ENCODE results near the gene ITGA8.
"Not testable (repeated sequence)": the region's sequence is repeated elsewhere in the genome, so short reads cannot be mapped to it uniquely, and the experiment has no call there.

The ITGA8 gene

GRCh38 chr10:15534928-15535538, 184.7 kb downstream of the ITGA8 start:
- H3K27ac Mint-ChIP-seq; H3K36me3 Mint-ChIP-seq (ENCODE audit: low read depth); DNase-seq (ENCODE audit: low spot score); H3K4me3 Mint-ChIP-seq; H3K4me1 Mint-ChIP-seq (ENCODE audit: low read depth); H3K27me3 Mint-ChIP-seq (ENCODE audit: low read depth); H3K9me3 Mint-ChIP-seq: not testable (repeated sequence)

GRCh38 chr10:15531927-15532722, 187.6 kb downstream of the ITGA8 start:
- Mint-ChIP-seq H3K27me3 (ENCODE audit: low read depth) (peaks cover 14% of the 10 kb centered on the region), H3K27ac (no peak overlapping the region), H3K36me3 (ENCODE audit: low read depth) (no peaks in the 10 kb centered on the region), H3K9me3 (no peaks in the 10 kb centered on the region), H3K4me3 (no peak overlapping the region), H3K4me1 (ENCODE audit: low read depth) (no peaks in the 10 kb centered on the region)
- no peak for DNase-seq (ENCODE audit: low spot score)

DNA sequence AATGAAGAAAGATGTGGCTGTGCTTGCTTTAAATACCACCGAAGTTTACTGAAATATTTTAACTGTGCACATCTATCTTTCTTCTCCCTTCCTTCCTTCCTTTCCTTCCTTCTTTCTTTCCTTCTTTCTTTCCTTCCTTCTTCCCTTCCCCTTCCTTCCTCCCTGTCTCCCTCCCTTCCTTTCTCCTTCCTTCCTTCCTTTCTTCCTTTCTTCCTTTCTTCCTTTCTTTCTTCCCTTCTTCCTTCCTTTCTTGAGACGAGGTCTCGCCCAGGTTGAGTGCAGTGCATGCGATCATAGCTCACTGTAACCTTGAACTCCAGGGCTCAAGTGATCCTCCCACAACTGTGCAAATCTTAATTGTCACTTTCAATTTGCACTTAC, 190.9 kb downstream of the ITGA8 start:
- peaks cover 20% of the 10 kb centered on the region for H3K27me3 Mint-ChIP-seq (ENCODE audit: low read depth)

DNA sequence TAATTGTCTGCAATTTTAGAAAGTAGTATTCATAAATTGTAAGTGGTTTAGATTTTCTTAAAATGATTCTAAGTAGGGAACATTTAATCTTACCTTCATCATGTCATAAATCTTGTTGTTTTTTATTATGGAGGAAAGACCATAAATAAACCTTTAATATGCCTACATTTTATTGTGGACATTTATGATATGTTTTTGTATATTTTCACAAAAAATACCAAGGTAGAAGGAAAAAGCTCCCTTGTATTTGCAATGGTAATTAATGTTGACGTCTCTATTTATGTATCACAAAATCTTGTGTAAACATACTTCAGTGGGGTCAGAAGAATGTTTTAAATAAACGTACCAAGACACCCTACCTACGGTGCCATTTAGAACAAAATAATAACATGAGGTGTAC, 193.0 kb downstream of the ITGA8 start:
- no peaks in the 10 kb centered on the region for H3K36me3 Mint-ChIP-seq (ENCODE audit: low read depth)
- H3K9me3 Mint-ChIP-seq, result no peaks in the 10 kb centered on the region
- H3K27ac Mint-ChIP-seq, result no peak overlapping the region
- DNase-seq (ENCODE audit: low spot score), result no peak
- H3K4me1 Mint-ChIP-seq (ENCODE audit: low read depth), result no peaks in the 10 kb centered on the region
- no peak overlapping the region for H3K4me3 Mint-ChIP-seq
- peaks cover 24% of the 10 kb centered on the region for H3K27me3 Mint-ChIP-seq (ENCODE audit: low read depth)

More for the DNA sequence above, 190.9 kb downstream of the ITGA8 start:
- Mint-ChIP-seq H3K4me3 (no peak overlapping the region), H3K36me3 (ENCODE audit: low read depth) (no peaks in the 10 kb centered on the region), H3K9me3 (no peaks in the 10 kb centered on the region), H3K27ac (no peak overlapping the region), H3K4me1 (ENCODE audit: low read depth) (no peaks in the 10 kb centered on the region)
- DNase-seq (ENCODE audit: low spot score), result no peak

DNA sequence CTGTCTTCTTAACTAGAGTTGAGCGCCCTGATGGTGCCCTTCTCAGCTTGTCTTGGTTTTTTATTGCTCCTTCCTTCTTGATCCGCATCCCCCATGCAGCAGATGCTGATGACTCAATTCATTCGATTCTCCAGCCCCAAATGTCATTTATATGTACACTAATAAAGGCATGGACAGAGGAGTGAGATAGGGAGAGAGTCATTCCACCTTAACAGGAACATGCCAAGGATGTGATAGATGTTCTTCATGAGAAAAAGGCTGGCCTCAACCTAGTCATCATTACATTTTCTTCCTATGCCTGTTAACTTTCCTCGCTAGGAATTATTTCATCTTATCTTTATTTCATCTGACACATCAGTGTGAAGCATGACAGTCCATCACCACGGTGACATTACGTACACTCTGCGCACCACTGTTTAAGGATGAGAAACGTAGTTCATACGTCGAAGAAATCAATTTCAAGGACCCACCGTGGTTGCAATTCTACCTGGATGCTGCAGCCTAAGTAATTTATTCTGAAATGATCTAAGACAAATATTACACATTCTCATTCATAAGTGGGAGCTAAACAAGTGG, 198.3 kb downstream of the ITGA8 start:
- Mint-ChIP-seq H3K36me3 (ENCODE audit: low read depth) (no peaks in the 10 kb centered on the region), H3K27ac (no peak overlapping the region), H3K4me1 (ENCODE audit: low read depth) (peaks cover 4% of the 10 kb centered on the region), H3K27me3 (ENCODE audit: low read depth) (peaks cover 22% of the 10 kb centered on the region), H3K9me3 (no peaks in the 10 kb centered on the region), H3K4me3 (no peak overlapping the region)
- no peak for DNase-seq (ENCODE audit: low spot score)

DNA sequence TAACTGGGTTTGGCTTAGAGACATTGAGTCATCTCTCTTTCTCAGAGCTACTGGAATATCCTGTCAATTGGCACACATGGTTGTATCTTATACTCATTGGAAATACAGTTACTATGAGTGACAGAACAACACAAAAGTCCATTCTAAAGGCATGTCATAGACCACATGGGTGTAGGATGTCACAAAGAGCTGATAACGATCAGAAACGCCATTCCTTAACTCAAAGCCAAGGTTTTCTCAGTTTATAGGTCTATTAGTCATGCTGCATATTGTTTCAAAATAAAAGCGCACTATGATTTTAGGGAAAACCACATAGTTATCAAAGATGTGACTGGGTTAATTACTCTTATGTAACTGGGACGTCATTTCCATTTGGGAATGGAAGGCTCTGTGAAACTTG, 201.5 kb downstream of the ITGA8 start:
- DNase-seq (ENCODE audit: low spot score), result no peak
- H3K4me1 Mint-ChIP-seq (ENCODE audit: low read depth), result peaks cover 8% of the 10 kb centered on the region
- peaks cover 16% of the 10 kb centered on the region for H3K27me3 Mint-ChIP-seq (ENCODE audit: low read depth)
- H3K27ac Mint-ChIP-seq, result no peak overlapping the region
- no peaks in the 10 kb centered on the region for H3K36me3 Mint-ChIP-seq (ENCODE audit: low read depth)
- H3K4me3 Mint-ChIP-seq, result no peak overlapping the region
- H3K9me3 Mint-ChIP-seq, result no peaks in the 10 kb centered on the region

GRCh38 chr10:15516256-15517085, 203.3 kb downstream of the ITGA8 start:
- no peak for DNase-seq (ENCODE audit: low spot score)
- H3K9me3 Mint-ChIP-seq, result no peaks in the 10 kb centered on the region
- H3K36me3 Mint-ChIP-seq (ENCODE audit: low read depth), result no peaks in the 10 kb centered on the region
- no peak overlapping the region for H3K27ac Mint-ChIP-seq
- no peak overlapping the region for H3K4me3 Mint-ChIP-seq
- peaks cover 9% of the 10 kb centered on the region for H3K27me3 Mint-ChIP-seq (ENCODE audit: low read depth)
- H3K4me1 Mint-ChIP-seq (ENCODE audit: low read depth), result peaks cover 8% of the 10 kb centered on the region

GRCh38 chr10:15515202-15515601, 204.5 kb downstream of the ITGA8 start:
- H3K9me3 Mint-ChIP-seq, result no peaks in the 10 kb centered on the region
- no peak overlapping the region for H3K27ac Mint-ChIP-seq
- peaks cover 3% of the 10 kb centered on the region for H3K27me3 Mint-ChIP-seq (ENCODE audit: low read depth)
- no peak for DNase-seq (ENCODE audit: low spot score)
- no peak overlapping the region for H3K4me3 Mint-ChIP-seq
- peaks cover 10% of the 10 kb centered on the region for H3K4me1 Mint-ChIP-seq (ENCODE audit: low read depth)
- H3K36me3 Mint-ChIP-seq (ENCODE audit: low read depth), result no peaks in the 10 kb centered on the region

DNA sequence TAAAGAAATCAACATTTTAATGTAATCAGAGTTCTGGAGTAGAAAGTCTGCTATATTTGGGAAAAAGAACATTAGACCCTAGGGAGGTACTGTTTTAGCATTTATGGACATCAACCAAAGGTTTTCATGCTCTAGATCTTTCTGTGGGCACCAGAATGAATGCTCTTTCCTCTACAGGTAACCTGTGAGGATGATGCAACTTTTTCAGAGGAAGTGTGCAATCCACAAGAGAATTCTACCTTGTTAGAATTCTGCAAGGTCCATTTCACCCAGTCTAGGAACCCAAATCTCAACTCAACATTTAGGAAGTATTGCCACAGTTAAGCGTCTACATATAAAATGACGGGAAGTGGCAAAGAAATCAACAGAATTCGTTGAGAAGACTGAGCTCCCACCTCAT, 208.8 kb downstream of the ITGA8 start:
- H3K4me3 Mint-ChIP-seq, result no peak overlapping the region
- peaks cover 2% of the 10 kb centered on the region for H3K4me1 Mint-ChIP-seq (ENCODE audit: low read depth)

GRCh38 chr10:15505329-15505728, 214.4 kb downstream of the ITGA8 start:
- peaks cover 3% of the 10 kb centered on the region for H3K36me3 Mint-ChIP-seq (ENCODE audit: low read depth)
- peaks cover 30% of the 10 kb centered on the region for H3K4me1 Mint-ChIP-seq (ENCODE audit: low read depth)
- no peak for DNase-seq (ENCODE audit: low spot score)
- H3K9me3 Mint-ChIP-seq, result no peaks in the 10 kb centered on the region
- H3K27me3 Mint-ChIP-seq (ENCODE audit: low read depth), result peaks cover 10% of the 10 kb centered on the region
- H3K27ac Mint-ChIP-seq, result no peak overlapping the region
- H3K4me3 Mint-ChIP-seq, result no peak overlapping the region

More for the DNA sequence above, 208.8 kb downstream of the ITGA8 start:
- Mint-ChIP-seq H3K27ac (no peak overlapping the region), H3K27me3 (ENCODE audit: low read depth) (peaks cover 2% of the 10 kb centered on the region), H3K36me3 (ENCODE audit: low read depth) (peaks cover 3% of the 10 kb centered on the region), H3K9me3 (no peaks in the 10 kb centered on the region)
- DNase-seq (ENCODE audit: low spot score), result no peak

- Mint-ChIP-seq H3K4me1 (ENCODE audit: low read depth) (peaks cover 30% of the 10 kb centered on the region), H3K27ac (peak overlapping the region; percentile 79), H3K9me3 (peaks cover 1% of the 10 kb centered on the region), H3K36me3 (ENCODE audit: low read depth) (peaks cover 3% of the 10 kb centered on the region), H3K27me3 (ENCODE audit: low read depth) (peaks cover 10% of the 10 kb centered on the region), H3K4me3 (peak overlapping the region; percentile 69)
- peak; percentile 64 for DNase-seq (ENCODE audit: low spot score)
Measured at GRCh38 chr10:15504101-15504840, 215.5 kb downstream of the ITGA8 start.

DNA sequence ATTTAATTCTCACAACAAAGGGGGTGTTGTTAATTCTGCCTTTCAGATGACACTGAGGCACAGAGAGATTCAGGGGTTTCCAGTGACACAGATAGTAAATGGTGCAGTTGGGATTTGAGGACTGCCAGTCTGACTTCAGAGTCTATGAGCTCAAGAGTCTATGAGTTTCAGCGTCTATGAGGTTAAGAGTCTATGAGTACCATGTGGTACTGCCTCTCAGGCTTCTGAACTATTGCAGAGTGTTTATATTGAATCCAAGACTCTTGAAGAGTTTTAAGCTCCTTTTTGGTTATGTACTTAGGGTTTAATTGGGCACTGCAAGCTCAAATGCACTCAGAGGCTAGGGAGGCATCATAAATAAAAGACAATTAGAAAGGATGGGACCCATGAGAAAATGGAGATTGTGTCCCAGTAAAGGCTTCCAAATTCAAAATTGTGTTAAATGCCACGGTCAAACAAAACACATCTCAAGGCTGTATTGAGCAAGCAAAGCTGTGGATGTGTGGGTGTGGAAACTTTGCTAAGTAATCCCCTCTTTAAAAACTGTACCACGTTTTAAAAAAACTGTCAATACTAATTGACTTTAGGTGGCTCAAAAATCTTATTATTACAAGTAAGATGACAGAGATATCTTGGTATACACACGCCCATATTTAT, 224.7 kb downstream of the ITGA8 start:
- Mint-ChIP-seq H3K9me3 (peaks cover 5% of the 10 kb centered on the region), H3K36me3 (ENCODE audit: low read depth) (no peaks in the 10 kb centered on the region), H3K27me3 (ENCODE audit: low read depth) (peaks cover 2% of the 10 kb centered on the region), H3K4me1 (ENCODE audit: low read depth) (no peaks in the 10 kb centered on the region), H3K4me3 (no peak overlapping the region), H3K27ac (no peak overlapping the region)
- no peak for DNase-seq (ENCODE audit: low spot score)
